C4-2B (cell line): ENCODE measurements around the gene OTOGL.

Experiments
- CTCF ChIP-seq: fragments of 450-650 bp; conservative IDR thresholded peaks from 2 replicates; pipeline ENCODE4 v1.5.1; 2017; ENCODE audit warnings: mild to moderate bottlenecking
- ZFX ChIP-seq: fragments of 450-650 bp; IDR thresholded peaks from 2 replicates; pipeline ENCODE4 v1.6.1; 2017

DNA sequence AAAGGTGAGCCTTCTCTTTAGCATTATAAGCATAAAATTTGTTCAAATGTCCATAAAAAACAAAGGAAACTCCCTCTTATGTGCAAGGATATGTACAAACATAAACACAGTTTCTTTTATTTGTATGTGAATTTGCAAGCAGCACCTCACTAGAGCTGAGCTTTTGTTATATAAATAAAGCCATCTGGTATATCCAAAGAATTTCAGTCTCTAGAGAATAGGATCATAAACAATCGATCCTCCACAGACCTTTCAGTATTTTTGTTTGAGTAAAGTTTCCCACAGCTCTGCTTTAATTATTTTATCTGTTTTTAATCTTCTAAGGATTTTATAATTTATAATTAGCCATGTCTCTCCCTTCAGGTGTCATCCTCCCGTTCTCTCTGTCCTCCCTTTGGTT, 89.2 kb downstream of the OTOGL start:
- no peak for TF ChIP-seq CTCF
- TF ChIP-seq ZFX, result no peak
